Measurements from ENCODE around the gene SEC14L2. TPM values are rescaled to one million over a fixed set of nuclear protein-coding genes. Genes with fewer than 3 reads are reported as not detected.

The SEC14L2 gene
- total and polyA plus RNA-seq, 4 donors, result 6.5 to 110 (median 49.6) TPM

- TF ChIP-seq HNF4A (conservative IDR thresholded peaks at IDR 0.05) (no peak), EGR1 (IDR thresholded peaks at IDR 0.05; ENCODE audit: low read depth in 2 of 2) (no peak), HNF4G (IDR thresholded peaks at IDR 0.05) (no peak), MAX (IDR thresholded peaks at IDR 0.05) (no peak), REST (IDR thresholded peaks at IDR 0.05) (no peak), RXRA (IDR thresholded peaks at IDR 0.05) (no peak), RAD21 (IDR thresholded peaks at IDR 0.05) (no peak), ATF3 (IDR thresholded peaks at IDR 0.05) (no peak), JUND (IDR thresholded peaks at IDR 0.05) (no peak), FOXA1 (IDR thresholded peaks at IDR 0.05) (no peak), YY1 (IDR thresholded peaks at IDR 0.05) (no peak), FOXA2 (IDR thresholded peaks at IDR 0.05) (no peak), SP1 (IDR thresholded peaks at IDR 0.05) (no peak), CTCF (IDR thresholded peaks at IDR 0.05; ENCODE audit: low read depth, low read length, missing input control) (no peak), GABPA (IDR thresholded peaks at IDR 0.05 in 1 of 2, conservative IDR thresholded peaks at IDR 0.05 in 1 of 2) (no peak), NR2F2 (IDR thresholded peaks at IDR 0.05) (no peak), ZBTB33 (IDR thresholded peaks at IDR 0.05) (no peak), TAF1 (conservative IDR thresholded peaks at IDR 0.05) (no peak)
- H3K4me1 ChIP-seq (ENCODE audit: control insufficient read depth in 4 of 4, insufficient read depth in 4 of 4, low read length in 3 of 4), result no peaks in the 10 kb centered on the region
- H3K27me3 ChIP-seq (ENCODE audit: control insufficient read depth in 4 of 4, insufficient read depth in 4 of 4, low read length in 3 of 4), result no peaks in the 10 kb centered on the region
- H3K9me3 ChIP-seq (ENCODE audit: control insufficient read depth in 4 of 4, low read length in 3 of 4), result no peaks in the 10 kb centered on the region
- no peak for DNase-seq (ENCODE audit: low spot score)
- WGBS, result 95% methylated on average over 9 of the region's 9 CpGs
- no peak overlapping the region for H3K4me3 ChIP-seq (ENCODE audit: low read depth in 1 of 3, low read length in 3 of 3)
- H3K9ac ChIP-seq (ENCODE audit: low read depth in 1 of 2, low read length in 2 of 2), result no peak overlapping the region
- no peak overlapping the region for H3K27ac ChIP-seq (ENCODE audit: low read depth in 1 of 2, low read length in 2 of 2)
- no peaks in the 10 kb centered on the region for H3K36me3 ChIP-seq (ENCODE audit: control insufficient read depth in 4 of 4, insufficient read depth in 3 of 4, low read depth in 1 of 4, low read length in 3 of 4)
Measured at GRCh38 chr22:30371321-30371720, 25.5 kb upstream of the SEC14L2 start.
